ENCODE data around the gene COL26A1.
"Not testable (repeated sequence)": the region's sequence is repeated elsewhere in the genome, so short reads cannot be mapped to it uniquely, and the experiment has no call there.

Gene COL26A1

DNA sequence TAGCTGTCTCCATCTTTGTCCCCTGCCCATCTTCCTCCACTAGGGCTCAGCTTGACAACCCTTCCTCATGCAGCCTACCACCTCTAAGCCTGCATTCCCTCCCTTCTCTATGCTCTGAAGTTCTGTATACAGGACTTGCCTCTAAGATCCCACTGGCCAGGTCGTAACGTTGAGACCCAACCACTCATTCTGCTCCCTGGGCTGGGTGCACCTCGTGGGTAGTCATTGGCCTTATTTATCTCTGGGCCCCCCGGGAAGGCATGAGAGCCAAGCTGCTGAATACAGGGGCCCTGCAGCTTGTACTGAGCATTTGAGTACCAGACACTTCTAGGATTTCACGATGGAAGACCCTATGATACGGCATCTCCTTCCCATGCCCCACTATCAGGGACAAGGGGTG lies 235.3 kb downstream of the COL26A1 start:
- Histone ChIP-seq H3K9me3 (ENCODE audit: control insufficient read depth, low read length) (no peaks in the 10 kb centered on the region), H3K36me3 (ENCODE audit: control insufficient read depth, insufficient read depth, low read length) (no peaks in the 10 kb centered on the region), H3K4me3 (ENCODE audit: low read length) (no peak overlapping the region), H3K9ac (ENCODE audit: low read length) (peak overlapping the region; percentile 29), H3K4me1 (ENCODE audit: control insufficient read depth, insufficient read depth, low read length) (peaks cover 33% of the 10 kb centered on the region), H3K27me3 (ENCODE audit: control insufficient read depth, insufficient read depth, low read length) (no peaks in the 10 kb centered on the region)

DNA sequence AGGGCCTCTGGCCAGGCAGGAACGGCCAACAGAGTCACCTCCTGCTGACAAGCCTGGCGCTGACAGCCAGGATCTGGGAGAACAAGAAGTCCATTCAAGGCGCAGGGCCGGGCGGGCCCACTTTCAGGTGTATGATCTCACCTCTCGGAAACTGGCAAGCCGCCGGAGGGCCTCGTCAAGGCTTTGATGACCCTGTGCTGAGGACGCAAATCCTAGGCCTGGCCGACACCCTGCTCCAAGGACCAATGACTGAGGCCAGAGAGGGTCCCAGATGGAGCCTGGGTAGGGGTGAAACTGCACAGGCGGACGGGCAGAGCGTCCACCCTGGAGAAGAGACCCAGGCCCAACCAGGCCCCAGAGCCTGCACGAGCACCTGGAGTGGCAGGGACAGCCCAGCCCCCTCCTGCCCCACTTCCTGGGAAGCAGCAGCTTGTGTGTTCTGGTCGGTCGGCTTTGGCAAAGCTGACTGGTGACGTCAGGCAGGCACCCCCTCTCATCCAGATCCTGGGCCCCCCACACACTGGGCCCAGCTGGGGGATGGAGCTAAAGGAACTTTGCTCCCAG lies 235.8 kb downstream of the COL26A1 start:
- H3K4me1 ChIP-seq (ENCODE audit: control insufficient read depth, insufficient read depth, low read length): peaks cover 36% of the 10 kb centered on the region
- H3K9ac ChIP-seq (ENCODE audit: low read length): peak overlapping the region; percentile 32
- no peaks in the 10 kb centered on the region for H3K9me3 ChIP-seq (ENCODE audit: control insufficient read depth, low read length)
- H3K4me3 ChIP-seq (ENCODE audit: low read length): no peak overlapping the region
- H3K36me3 ChIP-seq (ENCODE audit: control insufficient read depth, insufficient read depth, low read length): no peaks in the 10 kb centered on the region
- no peaks in the 10 kb centered on the region for H3K27me3 ChIP-seq (ENCODE audit: control insufficient read depth, insufficient read depth, low read length)

DNA sequence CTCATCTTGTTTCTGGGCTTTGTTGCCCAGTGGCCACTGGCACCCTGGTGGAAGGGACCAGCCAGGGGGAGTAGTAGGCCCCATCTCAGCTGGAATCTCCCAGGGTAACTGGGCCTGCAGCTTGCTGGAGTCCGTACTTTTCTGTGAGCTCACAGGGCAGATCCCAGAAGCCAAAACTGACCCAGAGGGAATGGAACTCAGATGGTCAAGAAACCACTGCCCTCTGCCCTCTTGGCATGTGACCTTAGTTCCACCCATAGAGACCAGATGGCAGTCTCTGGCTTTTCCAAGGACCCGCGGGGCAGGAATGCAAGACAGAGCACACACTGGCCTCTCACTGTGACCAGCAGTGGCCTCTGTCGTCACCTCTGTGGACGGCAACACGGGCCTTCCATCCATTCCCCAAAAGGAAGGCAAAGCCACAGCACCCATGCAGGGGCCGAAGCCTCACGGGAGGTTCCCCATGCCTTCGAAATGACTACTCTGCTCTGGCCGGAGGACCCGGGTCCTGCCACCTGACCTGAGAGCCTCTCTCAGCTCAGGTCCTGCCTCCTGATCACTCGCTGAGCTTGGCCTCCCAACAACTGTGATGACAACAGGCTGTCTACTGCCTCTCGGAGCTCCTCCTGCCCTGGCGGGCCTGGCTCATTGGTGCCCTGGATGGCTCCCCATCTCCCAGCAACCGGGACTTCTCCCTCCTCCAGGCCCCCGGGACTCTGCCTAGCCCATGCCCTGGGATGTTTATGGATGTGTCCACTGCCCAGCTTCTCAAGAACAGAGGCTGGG lies 236.5 kb downstream of the COL26A1 start:
- Histone ChIP-seq H3K4me1 (ENCODE audit: control insufficient read depth, insufficient read depth, low read length) (peaks cover 36% of the 10 kb centered on the region), H3K9ac (ENCODE audit: low read length) (peak overlapping the region; percentile 32), H3K9me3 (ENCODE audit: control insufficient read depth, low read length) (no peaks in the 10 kb centered on the region), H3K4me3 (ENCODE audit: low read length) (no peak overlapping the region), H3K36me3 (ENCODE audit: control insufficient read depth, insufficient read depth, low read length) (no peaks in the 10 kb centered on the region), H3K27me3 (ENCODE audit: control insufficient read depth, insufficient read depth, low read length) (no peaks in the 10 kb centered on the region)

DNA sequence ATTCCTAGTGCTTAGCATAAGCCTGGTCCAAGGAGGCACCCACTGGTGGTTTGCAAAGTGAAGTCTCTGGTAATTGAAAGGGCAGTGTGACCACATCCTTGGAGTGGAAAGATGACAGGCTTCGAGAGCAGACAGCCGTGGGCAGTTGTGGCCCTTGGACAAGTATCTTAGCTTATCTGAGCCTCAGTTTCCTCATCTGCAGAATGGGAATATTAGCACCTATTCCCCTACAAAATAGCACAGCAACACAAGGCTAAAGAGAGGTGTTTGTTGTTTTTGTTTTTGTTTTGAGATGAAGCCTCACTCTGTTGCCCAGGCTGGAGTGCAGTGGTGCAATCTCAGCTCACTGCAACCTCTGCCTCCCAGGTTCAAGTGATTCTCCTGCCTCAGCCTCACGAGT lies 237.1 kb downstream of the COL26A1 start:
- Histone ChIP-seq H3K4me1 (ENCODE audit: control insufficient read depth, insufficient read depth, low read length) (peaks cover 36% of the 10 kb centered on the region), H3K9me3 (ENCODE audit: control insufficient read depth, low read length) (no peaks in the 10 kb centered on the region), H3K4me3 (ENCODE audit: low read length) (no peak overlapping the region), H3K9ac (ENCODE audit: low read length) (no peak overlapping the region), H3K27me3 (ENCODE audit: control insufficient read depth, insufficient read depth, low read length) (no peaks in the 10 kb centered on the region), H3K36me3 (ENCODE audit: control insufficient read depth, insufficient read depth, low read length) (no peaks in the 10 kb centered on the region)

DNA sequence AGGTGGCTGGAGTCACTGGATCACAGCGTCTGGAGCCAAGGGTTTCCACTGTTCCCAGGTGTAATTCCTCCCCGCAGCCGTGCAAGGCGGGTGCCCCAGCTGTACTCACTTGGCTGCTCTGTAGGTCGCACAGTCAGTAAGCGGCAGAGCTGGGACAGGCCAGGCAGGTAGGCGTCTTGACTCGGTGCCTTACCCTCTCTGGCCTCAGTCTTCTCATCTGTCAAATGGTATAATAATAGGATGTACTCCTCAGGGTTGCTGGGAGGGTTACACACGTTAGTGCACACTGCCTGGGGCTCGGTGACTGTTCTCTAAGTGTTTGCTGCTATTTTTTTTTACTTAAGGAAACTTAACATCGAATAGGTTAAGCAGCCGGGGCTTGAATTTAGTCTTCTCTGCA lies 239.4 kb downstream of the COL26A1 start:
- H3K4me1 ChIP-seq (ENCODE audit: control insufficient read depth, insufficient read depth, low read length): peaks cover 36% of the 10 kb centered on the region
- H3K9me3 ChIP-seq (ENCODE audit: control insufficient read depth, low read length): no peaks in the 10 kb centered on the region
- H3K36me3 ChIP-seq (ENCODE audit: control insufficient read depth, insufficient read depth, low read length): no peaks in the 10 kb centered on the region
- no peak overlapping the region for H3K4me3 ChIP-seq (ENCODE audit: low read length)
- H3K9ac ChIP-seq (ENCODE audit: low read length): no peak overlapping the region
- no peaks in the 10 kb centered on the region for H3K27me3 ChIP-seq (ENCODE audit: control insufficient read depth, insufficient read depth, low read length)

DNA sequence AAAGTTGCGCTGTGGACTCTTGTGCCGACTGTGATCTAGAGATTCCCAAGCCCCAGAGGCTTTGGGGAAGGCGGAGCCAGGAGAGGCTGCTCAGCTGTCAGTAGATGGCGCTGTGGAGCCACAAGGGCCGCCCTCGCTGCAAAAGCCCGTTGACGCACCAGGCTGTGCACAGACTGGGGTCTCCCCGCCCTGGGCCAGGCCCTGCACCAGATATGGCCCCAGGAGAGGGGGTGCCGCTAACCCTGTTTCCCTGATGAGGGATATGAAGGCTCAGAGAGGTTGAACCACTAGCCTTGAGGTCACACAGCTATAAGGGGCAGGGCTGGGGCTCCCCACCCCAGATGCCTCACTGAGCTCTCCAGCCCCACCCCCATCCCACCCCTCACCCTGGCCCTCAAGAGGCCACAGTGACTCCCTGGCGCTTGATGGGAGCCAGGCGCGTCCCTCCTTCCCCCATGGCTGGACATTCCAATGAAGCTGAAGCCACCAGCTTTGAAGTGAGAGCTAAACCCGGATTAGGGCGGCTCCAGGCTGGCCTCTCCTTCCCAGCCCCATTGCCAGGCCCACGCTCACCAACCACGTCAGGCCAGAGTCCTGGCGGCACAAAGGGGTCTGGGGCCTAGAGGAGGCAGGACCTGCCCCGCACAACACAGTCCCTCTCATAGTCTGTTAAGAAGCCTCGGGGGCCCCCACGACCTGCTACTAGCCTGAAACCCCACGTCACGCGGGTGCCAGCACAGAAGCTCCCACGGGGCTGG lies 240.0 kb downstream of the COL26A1 start:
- Histone ChIP-seq H3K9ac (ENCODE audit: low read length) (no peak overlapping the region), H3K9me3 (ENCODE audit: control insufficient read depth, low read length) (no peaks in the 10 kb centered on the region), H3K4me1 (ENCODE audit: control insufficient read depth, insufficient read depth, low read length) (peaks cover 32% of the 10 kb centered on the region), H3K36me3 (ENCODE audit: control insufficient read depth, insufficient read depth, low read length) (no peaks in the 10 kb centered on the region), H3K27me3 (ENCODE audit: control insufficient read depth, insufficient read depth, low read length) (no peaks in the 10 kb centered on the region), H3K4me3 (ENCODE audit: low read length) (no peak overlapping the region)

DNA sequence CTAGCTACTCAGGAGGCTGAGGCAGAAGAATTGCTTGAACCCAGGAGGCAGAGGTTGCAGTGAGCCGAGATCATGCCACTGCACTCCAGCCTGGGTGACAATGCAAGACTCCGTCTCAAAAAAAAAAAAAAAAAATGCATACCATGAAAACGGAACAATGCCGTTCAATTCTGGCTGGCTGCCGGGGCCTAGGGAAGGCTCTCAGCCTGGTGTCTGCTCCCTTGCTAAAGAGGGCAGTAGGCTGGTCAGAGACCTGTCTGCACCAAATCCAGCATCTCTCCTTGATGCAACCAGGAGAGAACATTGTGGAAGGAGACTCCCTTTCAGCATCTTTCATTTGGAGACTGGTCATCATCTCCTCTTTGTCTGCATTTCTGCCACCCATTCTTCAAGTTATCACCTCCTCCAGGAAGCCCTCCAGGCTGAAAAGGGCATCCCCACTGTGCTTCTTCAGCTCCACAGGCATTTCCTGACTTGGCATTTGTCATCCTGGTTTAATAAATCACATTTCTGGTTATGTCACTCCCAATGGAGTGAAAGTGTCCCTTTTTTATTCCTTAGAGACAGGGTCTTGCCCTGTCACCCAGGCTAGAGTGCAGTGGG lies 241.8 kb downstream of the COL26A1 start:
- no peak overlapping the region for H3K9ac ChIP-seq (ENCODE audit: low read length)
- peaks cover 30% of the 10 kb centered on the region for H3K4me1 ChIP-seq (ENCODE audit: control insufficient read depth, insufficient read depth, low read length)
- no peaks in the 10 kb centered on the region for H3K9me3 ChIP-seq (ENCODE audit: control insufficient read depth, low read length)
- H3K4me3 ChIP-seq (ENCODE audit: low read length): no peak overlapping the region
- no peaks in the 10 kb centered on the region for H3K36me3 ChIP-seq (ENCODE audit: control insufficient read depth, insufficient read depth, low read length)
- no peaks in the 10 kb centered on the region for H3K27me3 ChIP-seq (ENCODE audit: control insufficient read depth, insufficient read depth, low read length)

DNA sequence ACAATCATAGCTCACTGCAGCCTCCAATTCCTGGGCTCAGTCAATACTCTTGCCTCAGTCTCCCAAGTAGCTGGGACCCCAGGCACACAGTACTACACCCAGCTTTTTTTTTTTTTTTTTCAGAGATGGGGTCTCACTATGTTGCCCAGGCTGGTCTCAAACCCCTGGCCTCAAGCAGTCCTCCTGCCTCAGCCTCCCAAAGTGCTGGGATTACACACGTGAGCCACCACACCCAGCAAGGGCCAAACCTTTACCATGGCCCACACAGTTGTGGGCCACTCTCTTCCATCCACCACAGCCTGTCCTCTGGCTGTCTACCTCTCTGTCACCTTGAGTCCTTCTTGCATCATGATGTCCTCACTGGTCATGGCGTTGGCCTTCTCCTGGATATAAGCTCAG lies 242.3 kb downstream of the COL26A1 start:
- not testable (repeated sequence) for H3K27me3 ChIP-seq (ENCODE audit: control insufficient read depth, insufficient read depth, low read length); H3K4me3 ChIP-seq (ENCODE audit: low read length); H3K9me3 ChIP-seq (ENCODE audit: control insufficient read depth, low read length); H3K9ac ChIP-seq (ENCODE audit: low read length); H3K36me3 ChIP-seq (ENCODE audit: control insufficient read depth, insufficient read depth, low read length)
- peaks cover 30% of the 10 kb centered on the region for H3K4me1 ChIP-seq (ENCODE audit: control insufficient read depth, insufficient read depth, low read length)

DNA sequence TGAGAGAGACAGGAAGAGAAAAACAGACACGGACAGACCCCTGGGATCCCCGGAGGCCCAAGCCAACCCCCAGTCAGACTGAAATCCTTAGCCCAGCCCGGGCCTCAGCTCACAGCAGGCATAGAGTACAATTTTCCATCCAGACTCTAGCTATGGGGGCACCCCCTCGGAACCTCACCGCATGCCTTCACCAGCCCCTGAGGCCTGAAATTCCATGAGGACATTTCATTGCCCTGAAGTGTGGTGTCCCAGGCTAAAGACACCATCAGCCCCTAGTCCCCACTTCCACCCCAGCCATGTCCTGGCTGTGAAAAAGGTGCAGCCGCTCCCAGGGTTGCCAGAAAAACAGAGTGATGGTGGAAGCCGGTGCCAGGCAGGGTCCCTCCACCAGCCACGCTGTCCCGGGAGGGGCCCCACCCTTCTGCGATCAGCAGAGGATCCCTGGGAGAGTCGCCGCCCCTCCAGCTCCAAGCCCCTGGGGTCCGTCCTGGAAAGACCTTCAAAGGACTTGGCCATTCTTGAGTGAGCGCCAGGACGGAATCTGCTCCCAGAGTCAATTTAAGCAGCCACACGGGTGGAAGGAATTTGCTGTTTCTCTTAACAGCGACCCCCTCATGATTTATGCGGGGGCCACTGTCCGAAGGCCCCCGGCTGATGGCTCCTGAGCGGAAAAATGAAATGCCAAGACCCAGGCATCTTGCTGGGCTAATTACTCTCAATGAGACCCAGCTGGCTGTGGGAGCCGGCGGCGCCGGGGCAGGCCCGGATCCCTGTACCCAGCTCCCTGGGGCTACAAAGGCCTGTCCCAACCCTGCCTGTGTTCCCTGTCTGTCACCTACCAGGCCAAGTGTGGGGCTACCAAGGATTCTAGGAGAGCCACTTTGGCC lies 243.2 kb downstream of the COL26A1 start:
- H3K4me3 ChIP-seq (ENCODE audit: low read length): no peak overlapping the region
- no peak overlapping the region for H3K9ac ChIP-seq (ENCODE audit: low read length)
- no peaks in the 10 kb centered on the region for H3K9me3 ChIP-seq (ENCODE audit: control insufficient read depth, low read length)
- H3K36me3 ChIP-seq (ENCODE audit: control insufficient read depth, insufficient read depth, low read length): no peaks in the 10 kb centered on the region
- no peaks in the 10 kb centered on the region for H3K27me3 ChIP-seq (ENCODE audit: control insufficient read depth, insufficient read depth, low read length)
- H3K4me1 ChIP-seq (ENCODE audit: control insufficient read depth, insufficient read depth, low read length): peaks cover 30% of the 10 kb centered on the region

DNA sequence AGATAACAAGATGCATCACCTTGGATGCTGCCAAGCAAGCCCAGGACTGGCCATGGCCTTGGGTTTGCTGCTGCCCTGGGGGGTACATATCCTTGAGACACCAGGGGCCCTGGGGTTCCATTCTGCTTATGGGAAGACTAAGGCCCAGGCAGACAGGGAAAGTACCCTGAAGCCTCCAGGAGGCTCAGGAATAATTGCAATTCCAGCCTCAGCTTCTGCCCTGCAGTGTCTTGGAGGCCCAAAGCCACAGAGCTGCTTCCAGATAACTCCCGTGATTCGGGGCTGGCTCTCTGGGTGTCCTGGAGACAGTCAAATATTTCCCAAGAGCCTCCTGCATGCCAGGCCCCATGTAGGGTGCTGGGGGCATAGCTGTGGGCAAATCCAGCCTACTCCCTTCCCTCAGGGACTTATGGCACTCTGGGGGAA lies 243.8 kb downstream of the COL26A1 start:
- H3K9me3 ChIP-seq (ENCODE audit: control insufficient read depth, low read length): no peaks in the 10 kb centered on the region
- H3K4me3 ChIP-seq (ENCODE audit: low read length): no peak overlapping the region
- H3K36me3 ChIP-seq (ENCODE audit: control insufficient read depth, insufficient read depth, low read length): no peaks in the 10 kb centered on the region
- no peak overlapping the region for H3K9ac ChIP-seq (ENCODE audit: low read length)
- H3K4me1 ChIP-seq (ENCODE audit: control insufficient read depth, insufficient read depth, low read length): peaks cover 30% of the 10 kb centered on the region
- H3K27me3 ChIP-seq (ENCODE audit: control insufficient read depth, insufficient read depth, low read length): no peaks in the 10 kb centered on the region
